ENCODE results near the gene AKAP5. TPM values are rescaled to one million over a fixed set of nuclear protein-coding genes. Genes with fewer than 3 reads are reported as not detected.

AKAP5 gene
- polyA plus RNA-seq, 6 donors from 2014 or later: 0.13 to 0.53 (median 0.31) TPM; not detected in 1

DNA sequence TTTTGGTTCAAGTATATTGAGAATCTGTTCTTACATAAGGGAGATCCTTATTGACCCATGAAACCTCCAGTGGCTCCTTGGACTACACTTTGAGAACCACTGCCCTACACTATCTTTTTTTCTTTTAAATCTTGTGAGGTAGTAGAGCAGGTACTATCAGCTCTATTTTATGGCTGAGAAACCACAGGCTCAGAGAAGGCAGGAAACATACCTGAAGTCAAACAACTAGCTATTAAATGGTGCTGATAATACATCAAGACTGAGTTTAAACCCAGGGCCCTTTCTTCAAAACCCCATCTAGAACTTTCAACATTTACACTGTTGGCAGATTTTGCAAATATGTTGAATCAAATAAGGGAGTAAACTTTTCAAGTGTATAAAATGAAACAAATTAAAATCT, 31.5 kb downstream of the AKAP5 start:
- DNase-seq (no peak), ATAC-seq (ENCODE audit: low read depth in 2 of 2) (no peak)
- Mint-ChIP-seq H3K4me3 (no peak overlapping the region), H3K4me1 (peaks cover 23 to 46% (median 28%) of the 10 kb centered on the region in 3 donors), H3K9me3 (no peaks in the 10 kb centered on the region), H3K27ac (no peak overlapping the region), H3K36me3 (no peaks in the 10 kb centered on the region), H3K27me3 (no peaks in the 10 kb centered on the region)

DNA sequence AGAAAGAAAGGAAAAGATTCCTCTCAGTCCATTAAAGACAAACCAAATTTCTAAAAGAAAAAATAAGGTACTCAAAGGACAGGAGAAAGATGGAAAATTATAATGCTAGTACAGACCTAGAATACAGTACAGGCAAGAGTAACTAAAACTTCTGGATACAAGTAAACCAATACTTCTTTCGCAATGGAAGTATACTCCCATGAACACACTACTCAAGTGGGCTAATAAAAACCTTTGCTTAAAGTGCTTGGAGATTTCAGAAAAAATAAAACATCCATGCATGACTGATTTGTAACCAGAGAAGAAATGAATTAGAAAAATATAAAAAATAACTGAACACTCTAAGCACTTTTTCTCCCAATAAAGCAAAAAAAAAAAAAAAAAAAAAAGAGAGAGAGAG, 34.8 kb downstream of the AKAP5 start:
- no peak for DNase-seq
- Mint-ChIP-seq H3K27me3 (peaks cover 0 to 6% (median 0%) of the 10 kb centered on the region in 3 donors), H3K36me3 (no peaks in the 10 kb centered on the region), H3K4me1 (peaks cover 30 to 51% (median 39%) of the 10 kb centered on the region in 3 donors), H3K9me3 (no peaks in the 10 kb centered on the region), H3K27ac (peak overlapping the region in 5 of 6 donors; percentile 17 to 99 (median 24)), H3K4me3 (peak overlapping the region in 3 of 8 donors; percentile 20 to 54 (median 36))
- no peak for ATAC-seq (ENCODE audit: low read depth in 2 of 2)

DNA sequence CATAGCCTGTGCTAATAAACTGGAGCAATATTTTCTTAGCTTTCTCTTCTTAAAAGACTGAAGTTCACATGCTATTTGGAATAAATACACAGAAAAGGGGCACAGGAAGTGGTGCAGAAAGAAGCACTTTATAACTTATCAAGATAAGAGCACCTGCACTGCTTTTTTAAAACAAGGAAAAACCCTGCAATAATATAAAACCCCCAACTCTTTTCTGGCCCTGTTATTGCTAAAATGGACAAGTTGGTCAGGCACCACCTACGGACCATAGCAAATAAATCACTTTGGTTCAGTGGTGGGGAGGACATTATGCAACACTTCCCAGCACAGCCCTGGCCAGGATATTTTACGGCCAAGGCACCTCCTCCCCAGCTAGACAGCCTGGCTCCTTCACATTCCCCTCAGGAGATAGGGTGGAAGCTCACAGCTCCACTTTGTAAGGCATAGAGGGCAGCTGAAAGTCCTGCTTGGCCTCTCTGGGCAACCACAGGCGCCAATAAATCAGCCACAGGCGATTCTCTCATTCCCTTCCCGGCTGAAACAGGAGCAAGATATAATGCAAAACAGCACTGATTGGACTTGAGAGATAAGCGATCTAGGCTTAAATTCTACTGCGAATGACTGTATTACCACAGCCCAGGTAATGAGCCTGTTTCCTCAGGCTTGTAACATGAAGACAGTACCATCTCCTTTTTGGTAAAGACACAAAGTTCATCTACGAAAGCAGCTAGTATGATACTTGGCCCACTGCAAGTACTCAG, 36.3 kb downstream of the AKAP5 start:
- H3K4me1 Mint-ChIP-seq: peaks cover 42 to 60% (median 54%) of the 10 kb centered on the region in 3 donors
- ATAC-seq (ENCODE audit: low read depth in 2 of 2): no peak

DNA sequence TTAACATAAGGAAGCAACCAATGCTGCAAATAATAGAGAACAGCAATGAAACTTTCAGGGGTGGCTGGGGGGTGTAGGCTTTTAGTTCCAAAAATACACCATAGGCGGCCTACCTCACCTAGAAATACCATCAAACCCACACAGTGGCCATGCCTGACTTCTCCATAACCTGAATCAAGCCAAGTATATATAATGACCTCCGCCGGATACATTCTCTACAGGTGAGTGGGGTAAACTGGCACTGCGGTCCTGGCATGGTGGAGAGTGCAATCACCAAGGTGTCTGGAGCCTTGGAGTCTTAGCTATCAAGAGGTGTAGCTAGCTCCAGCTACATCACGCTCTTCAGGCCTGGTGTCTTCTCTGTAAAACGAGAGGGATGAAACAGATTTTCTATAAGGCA, 37.2 kb downstream of the AKAP5 start:
- peak overlapping the region; percentile 88 to 99 (median 96) for H3K4me3 Mint-ChIP-seq
- peaks cover 51 to 64% (median 63%) of the 10 kb centered on the region in 3 donors for H3K4me1 Mint-ChIP-seq
- no peaks in the 10 kb centered on the region for H3K9me3 Mint-ChIP-seq
- peak overlapping the region; percentile 94 to 99 (median 98) for H3K27ac Mint-ChIP-seq
- ATAC-seq (ENCODE audit: low read depth in 2 of 2): no peak
- H3K27me3 Mint-ChIP-seq: peaks cover 0 to 6% (median 0%) of the 10 kb centered on the region in 3 donors
- no peak for DNase-seq
- no peaks in the 10 kb centered on the region for H3K36me3 Mint-ChIP-seq

More for the DNA sequence above, 36.3 kb downstream of the AKAP5 start:
- peak overlapping the region; percentile 71 to 99 (median 98) for H3K27ac Mint-ChIP-seq
- no peaks in the 10 kb centered on the region for H3K36me3 Mint-ChIP-seq
- H3K27me3 Mint-ChIP-seq: peaks cover 0 to 6% (median 0%) of the 10 kb centered on the region in 3 donors
- no peak for DNase-seq
- peak overlapping the region; percentile 47 to 99 (median 91) for H3K4me3 Mint-ChIP-seq
- no peaks in the 10 kb centered on the region for H3K9me3 Mint-ChIP-seq

DNA sequence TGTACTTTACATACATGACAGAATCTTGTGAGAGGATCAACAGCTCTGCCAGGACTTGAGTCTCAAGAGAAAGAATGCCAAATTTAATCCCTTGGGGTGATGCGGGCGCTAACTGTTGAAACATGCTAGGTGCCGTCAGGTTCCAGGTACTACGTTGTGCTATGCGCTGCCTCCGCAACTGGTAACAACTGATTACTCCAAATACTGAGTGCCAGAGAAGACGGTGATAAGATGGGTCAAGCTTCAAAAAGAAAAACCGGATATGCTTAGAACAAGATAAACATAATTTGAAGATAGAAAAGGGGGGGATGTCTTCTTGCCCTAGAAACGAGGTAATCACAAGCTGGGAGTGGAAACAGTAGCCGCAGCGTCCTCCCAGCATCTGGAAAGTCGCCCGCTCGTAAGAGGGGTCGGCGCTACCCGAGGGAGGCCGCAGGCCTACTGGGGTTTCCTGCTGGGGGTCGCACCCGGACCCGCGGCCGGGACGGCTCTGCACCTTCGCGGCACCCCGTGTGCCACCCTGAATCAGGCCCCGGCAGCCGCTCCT, 37.7 kb downstream of the AKAP5 start:
- Mint-ChIP-seq H3K36me3 (no peaks in the 10 kb centered on the region), H3K4me1 (peaks cover 53 to 68% (median 67%) of the 10 kb centered on the region in 3 donors), H3K9me3 (no peaks in the 10 kb centered on the region), H3K4me3 (peak overlapping the region; percentile 88 to 99 (median 96)), H3K27me3 (peaks cover 0 to 6% (median 0%) of the 10 kb centered on the region in 3 donors), H3K27ac (peak overlapping the region; percentile 94 to 99 (median 98))
- DNase-seq (no peak), ATAC-seq (ENCODE audit: low read depth in 2 of 2) (no peak)

DNA sequence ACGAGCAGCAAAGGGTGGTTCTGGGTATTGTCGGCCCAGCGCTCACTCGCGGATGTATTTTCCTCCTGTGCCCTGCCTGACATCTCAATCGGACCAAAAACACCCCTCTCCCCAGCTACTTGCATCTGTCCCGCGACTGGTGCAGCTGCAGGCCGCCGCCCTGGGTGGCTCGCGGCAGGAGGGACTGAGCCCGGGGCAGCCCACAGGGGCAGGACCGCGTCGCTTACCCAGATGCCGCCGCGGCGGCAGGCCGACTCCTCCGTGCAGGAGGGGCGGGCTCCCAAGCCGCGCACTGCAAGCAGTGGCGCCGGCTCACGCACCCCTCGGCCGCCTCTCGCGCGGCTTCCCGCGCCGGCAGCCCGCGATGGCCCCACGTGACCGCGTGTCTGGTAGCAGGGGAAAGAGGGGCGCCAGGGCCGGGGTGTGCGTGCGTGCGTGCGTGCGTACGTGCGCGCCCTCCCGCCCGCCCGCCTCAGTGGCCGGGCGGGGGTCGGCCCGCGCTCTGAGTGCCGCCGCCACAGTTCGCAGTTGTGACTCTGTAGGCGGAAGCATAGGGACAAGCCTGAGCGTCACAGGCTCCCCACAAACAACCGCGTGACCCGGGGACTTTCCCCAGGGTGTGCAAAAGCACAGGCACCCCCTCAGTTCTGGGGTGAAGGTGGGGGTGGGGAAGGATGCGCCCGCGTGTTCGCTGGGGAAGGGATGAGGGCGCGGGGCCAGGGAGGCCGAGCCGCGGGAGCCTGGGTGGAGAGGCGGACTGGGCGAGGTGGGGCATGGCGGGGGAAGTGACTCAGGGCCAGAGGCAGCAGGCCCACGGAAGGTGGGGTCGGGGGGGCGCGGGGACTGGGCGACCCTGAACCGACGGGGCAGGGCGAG, 38.4 kb downstream of the AKAP5 start, which contains the start of gene ZBTB25:
ZBTB25 (minus strand) TSS at position 405 of the 876 bp plus-strand sequence. CDS start 13,305 bp downstream, outside the sequence.
- no peaks in the 10 kb centered on the region for H3K9me3 Mint-ChIP-seq
- DNase-seq (peak; percentile 99), ATAC-seq (ENCODE audit: low read depth in 2 of 2) (peak; percentile 65 to 66)
- H3K36me3 Mint-ChIP-seq: no peaks in the 10 kb centered on the region
- H3K4me3 Mint-ChIP-seq: peak within 1 kb of the TSS; percentile 91 to 99 (median 96)
- H3K27me3 Mint-ChIP-seq: peaks cover 0 to 6% (median 0%) of the 10 kb centered on the region in 3 donors
- peak within 1 kb of the TSS; percentile 99 to 100 (median 100) for H3K27ac Mint-ChIP-seq
- peaks cover 60 to 75% (median 74%) of the 10 kb centered on the region in 3 donors for H3K4me1 Mint-ChIP-seq

DNA sequence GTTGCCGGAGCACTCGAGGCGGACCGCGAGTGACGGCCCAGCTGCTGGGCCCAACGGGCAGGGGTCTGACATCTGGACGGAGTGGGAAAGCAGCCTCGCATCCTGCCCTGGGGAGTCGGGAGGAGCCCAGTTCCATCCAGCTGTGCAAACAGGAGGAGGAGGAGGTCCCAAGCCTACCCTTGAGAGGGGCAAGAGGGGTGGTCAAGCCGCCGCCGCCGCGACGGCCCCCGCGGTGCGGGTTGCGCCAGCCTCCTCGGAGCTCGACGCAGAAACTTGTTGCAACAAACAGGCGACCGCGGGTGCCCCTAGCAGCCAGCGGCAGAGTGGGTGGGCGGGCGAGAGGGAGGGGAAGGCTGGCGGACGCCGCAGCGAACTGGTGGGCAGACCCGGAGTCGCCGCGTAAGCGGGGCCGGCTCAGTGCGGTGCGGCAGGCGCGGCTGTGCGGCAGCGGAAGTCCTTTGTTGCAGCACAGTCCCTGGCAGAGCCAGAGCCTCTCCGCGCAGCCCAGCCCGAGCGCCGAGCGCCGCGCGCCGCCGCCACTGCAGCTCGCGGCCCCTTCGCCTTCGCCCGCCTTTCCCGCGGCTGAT, 39.1 kb downstream of the AKAP5 start, which contains the start of gene ZBTB1:
ZBTB1 (plus strand) TSS at position 461 of the 587 bp plus-strand sequence. CDS start 16,735 bp downstream, outside the sequence.
- DNase-seq (peak; percentile 88), ATAC-seq (ENCODE audit: low read depth in 2 of 2) (peak; percentile 43 to 44)
- peak within 1 kb of the TSS; percentile 99 to 100 (median 100) for H3K27ac Mint-ChIP-seq
- peaks cover 0 to 6% (median 0%) of the 10 kb centered on the region in 3 donors for H3K27me3 Mint-ChIP-seq
- H3K4me3 Mint-ChIP-seq: peak within 1 kb of the TSS; percentile 91 to 99 (median 95)
- no peaks in the 10 kb centered on the region for H3K9me3 Mint-ChIP-seq
- H3K4me1 Mint-ChIP-seq: peaks cover 66 to 82% (median 76%) of the 10 kb centered on the region in 3 donors
- H3K36me3 Mint-ChIP-seq: no peaks in the 10 kb centered on the region

DNA sequence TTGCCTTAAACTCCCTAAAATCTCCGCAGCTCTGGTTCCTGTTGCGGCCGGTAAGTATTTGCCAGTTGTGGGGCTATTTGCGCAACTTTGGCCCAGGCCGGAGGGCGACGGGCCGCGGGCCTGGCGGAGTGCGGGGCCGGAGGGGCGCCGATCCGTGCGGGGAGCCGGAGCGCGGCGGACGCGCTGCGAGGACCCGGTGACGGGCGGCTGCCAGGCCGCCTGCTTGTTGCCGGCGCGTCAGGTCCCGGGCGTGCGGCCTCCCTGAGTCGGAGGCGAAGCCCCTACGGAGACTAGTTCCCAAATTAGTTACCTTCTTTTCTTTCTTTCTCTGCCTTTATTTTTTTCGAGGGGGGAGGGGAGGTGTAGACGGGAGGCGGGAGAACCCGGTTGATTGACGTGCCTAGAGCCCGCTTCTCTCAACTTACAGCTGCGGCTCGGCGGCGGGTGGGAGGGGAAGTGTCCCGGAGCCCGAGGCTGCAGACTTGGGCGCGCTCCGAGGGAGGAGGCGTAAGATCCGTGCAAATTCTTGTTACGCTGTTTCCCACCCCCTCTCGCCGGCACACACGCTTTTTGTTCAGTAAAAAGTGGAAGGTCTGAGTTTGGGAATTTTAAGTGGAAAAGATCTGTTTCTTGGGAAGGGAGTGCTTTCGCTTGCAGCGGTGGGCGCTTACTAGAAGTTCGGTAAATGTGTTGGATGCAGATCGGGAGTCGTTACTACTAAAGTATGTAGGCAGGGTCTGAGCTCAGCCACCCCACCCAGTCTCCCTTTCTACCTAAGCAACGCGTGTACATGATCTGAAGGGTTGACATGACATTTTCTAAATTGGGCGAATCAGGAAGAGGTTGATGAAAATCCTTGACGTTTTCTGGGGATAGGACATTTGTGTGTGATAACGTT, 39.8 kb downstream of the AKAP5 start:
- peak overlapping the region; percentile 91 to 99 (median 95) for H3K4me3 Mint-ChIP-seq
- no peaks in the 10 kb centered on the region for H3K9me3 Mint-ChIP-seq
- no peaks in the 10 kb centered on the region for H3K36me3 Mint-ChIP-seq
- DNase-seq (peak; percentile 85), ATAC-seq (ENCODE audit: low read depth in 2 of 2) (peak; percentile 18 to 24)
- peak overlapping the region; percentile 99 to 100 (median 100) for H3K27ac Mint-ChIP-seq
- H3K27me3 Mint-ChIP-seq: peaks cover 0 to 6% (median 0%) of the 10 kb centered on the region in 3 donors
- H3K4me1 Mint-ChIP-seq: peaks cover 65 to 79% (median 78%) of the 10 kb centered on the region in 3 donors

DNA sequence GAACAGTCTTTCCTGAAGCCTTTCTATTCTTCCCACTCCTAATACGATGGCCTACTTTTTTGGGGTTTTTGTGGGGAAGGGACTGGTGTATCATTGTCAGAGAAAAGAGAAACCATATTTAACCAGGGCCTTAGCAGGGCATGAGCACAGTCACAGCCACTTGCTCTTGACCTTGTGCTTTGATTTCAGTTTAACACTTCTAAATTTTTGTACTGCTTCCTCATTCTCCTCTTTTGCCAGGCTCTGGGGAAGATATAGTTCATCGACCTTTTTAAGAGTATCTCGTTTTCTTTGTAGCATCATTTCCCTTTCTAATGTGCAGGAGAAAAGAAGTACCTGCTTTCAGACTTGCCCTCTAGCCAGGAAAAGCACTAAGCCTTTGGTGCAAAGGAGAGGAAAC, 41.4 kb downstream of the AKAP5 start:
- Mint-ChIP-seq H3K27me3 (peaks cover 0 to 6% (median 0%) of the 10 kb centered on the region in 3 donors), H3K4me3 (peak overlapping the region; percentile 73 to 99 (median 94)), H3K9me3 (no peaks in the 10 kb centered on the region), H3K27ac (peak overlapping the region; percentile 25 to 99 (median 96)), H3K36me3 (no peaks in the 10 kb centered on the region), H3K4me1 (peaks cover 78 to 88% (median 78%) of the 10 kb centered on the region in 3 donors)
- ATAC-seq (ENCODE audit: low read depth in 2 of 2) (no peak), DNase-seq (peak; percentile 48)

DNA sequence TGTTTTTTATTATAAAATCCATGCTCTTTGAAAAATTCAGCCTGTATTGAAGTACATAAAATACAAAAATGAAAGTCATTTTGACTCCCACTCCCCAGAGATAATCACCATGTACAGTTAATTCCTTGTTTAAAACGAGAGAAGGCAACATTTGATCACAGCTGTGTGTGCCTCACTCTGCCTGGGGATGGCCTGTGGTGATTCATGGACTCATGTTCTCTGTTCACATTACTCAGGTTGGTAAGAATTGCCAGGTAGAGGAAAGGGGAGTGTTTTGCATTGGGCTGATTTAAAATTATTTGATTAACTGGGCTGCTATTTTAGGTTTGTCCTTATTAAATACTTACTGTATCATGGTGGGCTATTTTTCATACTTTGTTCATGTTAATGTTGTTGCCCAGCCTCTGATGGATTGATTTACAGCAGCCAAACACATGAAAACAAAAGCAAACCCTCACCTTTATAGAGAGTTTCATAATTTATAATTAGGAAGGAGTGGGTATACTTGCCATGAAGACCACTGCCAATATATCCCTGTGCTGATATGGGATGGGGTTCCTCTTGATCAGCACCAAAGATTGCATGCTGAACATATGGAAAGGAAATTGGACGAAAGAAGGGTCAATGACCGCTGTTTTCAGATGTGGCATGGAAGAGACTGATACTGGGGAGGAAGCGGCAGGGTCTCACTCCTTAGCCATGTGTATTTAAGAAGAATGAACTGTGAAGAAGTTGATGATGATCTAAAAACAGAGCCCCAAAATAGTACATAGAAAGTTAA, 42.3 kb downstream of the AKAP5 start:
- Mint-ChIP-seq H3K4me3 (peak overlapping the region in 7 of 8 donors; percentile 26 to 99 (median 91)), H3K27me3 (peaks cover 0 to 6% (median 0%) of the 10 kb centered on the region in 3 donors), H3K36me3 (no peaks in the 10 kb centered on the region), H3K27ac (peak overlapping the region; percentile 20 to 99 (median 92)), H3K9me3 (no peaks in the 10 kb centered on the region), H3K4me1 (peaks cover 70 to 80% (median 73%) of the 10 kb centered on the region in 3 donors)
- no peak for DNase-seq
- no peak for ATAC-seq (ENCODE audit: low read depth in 2 of 2)

DNA sequence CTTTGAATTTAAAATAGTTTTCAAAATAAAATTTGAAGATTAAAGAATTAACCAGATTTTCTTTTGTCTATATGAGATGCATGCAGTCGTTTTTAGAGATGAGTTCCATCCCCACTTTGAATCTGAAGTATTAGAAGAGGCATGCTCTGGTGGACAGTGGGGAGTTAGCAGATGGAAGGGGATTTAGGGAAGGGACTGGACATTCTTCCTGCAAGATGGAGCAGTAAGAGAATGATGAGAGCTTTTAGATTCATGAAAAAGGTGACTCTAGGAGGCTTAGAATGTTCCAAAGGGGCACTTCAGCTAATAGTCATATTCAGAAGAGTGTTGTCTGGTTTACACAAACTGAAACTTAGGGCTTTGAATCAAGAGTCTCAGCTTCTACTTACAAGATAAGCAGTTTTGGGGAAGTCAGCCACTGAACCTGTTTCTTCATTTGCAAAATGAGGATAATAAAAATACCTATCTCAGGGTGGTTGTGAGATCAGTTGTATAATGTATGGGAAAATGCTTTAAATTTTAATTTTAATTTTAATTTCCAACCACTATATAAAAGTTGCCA, 43.0 kb downstream of the AKAP5 start:
- Mint-ChIP-seq H3K27ac (peak overlapping the region in 5 of 6 donors; percentile 29 to 99 (median 94)), H3K27me3 (peaks cover 0 to 6% (median 0%) of the 10 kb centered on the region in 3 donors), H3K9me3 (no peaks in the 10 kb centered on the region), H3K4me3 (peak overlapping the region in 6 of 8 donors; percentile 5 to 91 (median 69)), H3K36me3 (no peaks in the 10 kb centered on the region), H3K4me1 (peaks cover 66 to 74% (median 69%) of the 10 kb centered on the region in 3 donors)
- ATAC-seq (ENCODE audit: low read depth in 2 of 2): no peak
- no peak for DNase-seq

All from naive B cell (primary cell).